CD4-positive, alpha-beta T cell (primary cell): ENCODE results near the gene RALGPS2. TPM values are rescaled to one million over a fixed set of nuclear protein-coding genes. Genes with fewer than 3 reads are reported as not detected.

Experiments used
- ATAC-seq: fragments of 200-7000 bp; cut with Tn5 transposase; one replicate; pipeline ENCODE4 v1.10.0; 2022; ENCODE audit warnings: mild to moderate bottlenecking; ENCODE audit not compliant: poor library complexity
- CTCF ChIA-PET: fragments of 350-600 bp; sonication (Branson Sonifier 250); formaldehyde crosslinking; loops from one replicate; lab custom pipeline; 2021; ENCODE audit warnings: antibody characterized with exemption, inconsistent platforms; lab: Charles Lee
- POLR2A ChIA-PET: fragments of 350-600 bp; sonication (Branson Sonifier 250); formaldehyde crosslinking; loops from one replicate; lab custom pipeline; 2021; ENCODE audit warnings: antibody characterized with exemption, inconsistent platforms; lab: Charles Lee
- DNase-seq, 14 experiments: peaks; one replicate each; pipeline ENCODE4 v3.0.0-alpha.2; 2013 to 2020; ENCODE audit warnings: mixed read lengths in 2 of 14
- H3K27ac ChIP-seq, 2 donors: one replicate each; pipeline versions ENCODE4 v1.5.1 to v1.7.0; 2013; ENCODE audit warnings: low read length in 2 of 2, low read depth in 1 of 2, mild to moderate bottlenecking in 1 of 2
- H3K27me3 ChIP-seq, 2 experiments: 1 replicate in 1 of 2; 2 replicates in 1 of 2; pipeline versions ENCODE4 v1.6.1 to v1.7.0; 2013; ENCODE audit warnings: low read length in 2 of 2, control low read depth in 1 of 2, mild to moderate bottlenecking in 1 of 2, moderate library complexity in 1 of 2; ENCODE audit not compliant: insufficient read depth in 2 of 2, control insufficient read depth in 1 of 2
- H3K36me3 ChIP-seq: one replicate; pipeline ENCODE4 v1.6.1; 2013; ENCODE audit warnings: low read length, control low read depth; ENCODE audit not compliant: insufficient read depth
- H3K4me1 ChIP-seq: one replicate; pipeline ENCODE4 v1.6.1; 2013; ENCODE audit warnings: low read length, control low read depth; ENCODE audit not compliant: insufficient read depth
- H3K4me3 ChIP-seq: one replicate; pipeline ENCODE4 v1.5.1; 2013; ENCODE audit warnings: mild to moderate bottlenecking, low read length, moderate library complexity
- H3K9me3 ChIP-seq, 2 experiments: 1 replicate in 1 of 2; 2 replicates in 1 of 2; pipeline versions ENCODE4 v1.6.1 to v1.7.0; 2013; ENCODE audit warnings: low read length in 2 of 2, mild to moderate bottlenecking in 2 of 2, control low read depth in 1 of 2, moderate library complexity in 1 of 2; ENCODE audit not compliant: control insufficient read depth in 1 of 2, insufficient read depth in 1 of 2
- H3K27ac Mint-ChIP-seq: one replicate; pipeline ENCODE4 v1.8.0; 2020; ENCODE audit warnings: mixed read lengths
- H3K27me3 Mint-ChIP-seq: one replicate; pipeline ENCODE4 v1.8.0; 2021; ENCODE audit warnings: mixed read lengths
- H3K36me3 Mint-ChIP-seq: one replicate; pipeline ENCODE4 v1.8.0; 2021; ENCODE audit warnings: low read depth, mixed read lengths
- H3K4me1 Mint-ChIP-seq: one replicate; pipeline ENCODE4 v1.8.0; 2021; ENCODE audit warnings: low read depth, mixed read lengths
- H3K4me3 Mint-ChIP-seq: one replicate; pipeline ENCODE4 v1.8.0; 2020; ENCODE audit warnings: mild to moderate bottlenecking, mixed read lengths
- H3K9me3 Mint-ChIP-seq: one replicate; pipeline ENCODE4 v1.8.0; 2020; ENCODE audit warnings: mixed read lengths
- CTCF ChIP-seq: fragments of 200-600 bp; IDR thresholded peaks from one replicate; pipeline ENCODE4 v1.8.0; 2022; ENCODE audit warnings: antibody characterized with exemption, mild to moderate bottlenecking
- intact Hi-C, 2 experiments: fragments of 100-400 bp; cut with DNase I in 1 of 2; cut with micrococcal nuclease in 1 of 2; formaldehyde crosslinking; loops; one replicate each; pipeline versions ENCODE4 v1.15.1 to v1.9.0; 2023 to 2025; cut with DNase I, micrococcal nuclease
- total RNA-seq, 174 experiments: library from RNA in 2 of 174; stranded (reverse) in 2 of 174; gene quantifications; one replicate each; pipeline ENCODE4 v1.2.3 and lab custom pipeline; 2021 to 2026

Gene RALGPS2
- total RNA-seq, 2 experiments from 2014 or later, result 8.6 to 10.8 TPM

- H3K36me3 ChIP-seq, result no peaks in the 10 kb centered on the region
- peaks cover 0 to 6% of the 10 kb centered on the region in 2 experiments for H3K9me3 ChIP-seq
- ChIA-PET POLR2A (no interaction called here), CTCF (no interaction called here)
- Mint-ChIP-seq H3K4me3 (no peak overlapping the region), H3K36me3 (no peaks in the 10 kb centered on the region), H3K4me1 (no peaks in the 10 kb centered on the region), H3K27ac (no peak overlapping the region), H3K27me3 (peaks cover 16% of the 10 kb centered on the region), H3K9me3 (no peaks in the 10 kb centered on the region)
- H3K4me1 ChIP-seq, result no peaks in the 10 kb centered on the region
- no peak overlapping the region for H3K4me3 ChIP-seq
- TF ChIP-seq CTCF, result no peak
- H3K27ac ChIP-seq, result no peak overlapping the region
- no peak for ATAC-seq
- no peak for DNase-seq
- H3K27me3 ChIP-seq, result peaks cover 0 to 5% of the 10 kb centered on the region in 2 experiments
- intact Hi-C loops, result no loop called here
These were observed 216.2 kb downstream of the RALGPS2 start for GRCh38 chr1:178941261-178941689.

- ChIA-PET CTCF (no interaction called here), POLR2A (interaction anchor here (0.6 kb wide), 1 partner anchor 13 kb away, joined by 5 read pairs; no protein-coding TSS in a partner anchor)
- no peak overlapping the region for H3K27ac Mint-ChIP-seq
- intact Hi-C loops, result no loop called here
- peaks cover 16% of the 10 kb centered on the region for H3K27me3 Mint-ChIP-seq
- no peaks in the 10 kb centered on the region for H3K9me3 Mint-ChIP-seq
- no peaks in the 10 kb centered on the region for H3K36me3 Mint-ChIP-seq
- H3K36me3 ChIP-seq, result no peaks in the 10 kb centered on the region
- ATAC-seq (no peak), DNase-seq (no peak)
- H3K4me1 ChIP-seq, result no peaks in the 10 kb centered on the region
- peaks cover 0 to 5% of the 10 kb centered on the region in 2 experiments for H3K27me3 ChIP-seq
- H3K4me1 Mint-ChIP-seq, result no peaks in the 10 kb centered on the region
- no peak overlapping the region for H3K4me3 ChIP-seq
- H3K4me3 Mint-ChIP-seq, result no peak overlapping the region
- H3K9me3 ChIP-seq, result peaks cover 0 to 6% of the 10 kb centered on the region in 2 experiments
- TF ChIP-seq CTCF, result no peak
- no peak overlapping the region for H3K27ac ChIP-seq
These were observed 216.8 kb downstream of the RALGPS2 start for GRCh38 chr1:178941849-178942248.

GRCh38 chr1:178942285-178943198, 217.5 kb downstream of the RALGPS2 start:
- ATAC-seq, result no peak
- no peaks in the 10 kb centered on the region for H3K9me3 Mint-ChIP-seq
- H3K27ac Mint-ChIP-seq, result no peak overlapping the region
- H3K4me1 Mint-ChIP-seq, result no peaks in the 10 kb centered on the region
- ChIA-PET POLR2A (interaction anchor here (0.6 kb wide), 1 partner anchor 13 kb away, joined by 5 read pairs; no protein-coding TSS in a partner anchor), CTCF (no interaction called here)
- H3K36me3 Mint-ChIP-seq, result no peaks in the 10 kb centered on the region
- peaks cover 0 to 6% of the 10 kb centered on the region in 2 experiments for H3K9me3 ChIP-seq
- no peak overlapping the region for H3K4me3 Mint-ChIP-seq
- H3K27me3 Mint-ChIP-seq, result peaks cover 16% of the 10 kb centered on the region
- TF ChIP-seq CTCF, result no peak
- no peaks in the 10 kb centered on the region for H3K36me3 ChIP-seq
- H3K4me1 ChIP-seq, result no peaks in the 10 kb centered on the region
- DNase-seq, result no peak
- intact Hi-C loops, result no loop called here
- H3K27me3 ChIP-seq, result peaks cover 0 to 5% of the 10 kb centered on the region in 2 experiments
- H3K27ac ChIP-seq, result no peak overlapping the region
- no peak overlapping the region for H3K4me3 ChIP-seq
